Renal pelvis (tissue), 4 donors: ENCODE results near the gene DCUN1D4. TPM values are rescaled to one million over a fixed set of nuclear protein-coding genes. Genes with fewer than 3 reads are reported as not detected.

Experiments
- DNase-seq: peaks from one replicate; pipeline ENCODE4 v3.0.0-alpha.2; 2013
- polyA plus RNA-seq, 3 donors: library from polyadenylated mRNA; unstranded; fragments of 120-200 nt; gene quantifications; one replicate each; pipeline ENCODE4 v1.2.1, GENCODE V29; 2013; ENCODE audit not compliant: insufficient read length in 3 of 3

The DCUN1D4 gene
- polyA plus RNA-seq, 3 donors = 43.7 to 66.7 (median 60.2) TPM

DNA sequence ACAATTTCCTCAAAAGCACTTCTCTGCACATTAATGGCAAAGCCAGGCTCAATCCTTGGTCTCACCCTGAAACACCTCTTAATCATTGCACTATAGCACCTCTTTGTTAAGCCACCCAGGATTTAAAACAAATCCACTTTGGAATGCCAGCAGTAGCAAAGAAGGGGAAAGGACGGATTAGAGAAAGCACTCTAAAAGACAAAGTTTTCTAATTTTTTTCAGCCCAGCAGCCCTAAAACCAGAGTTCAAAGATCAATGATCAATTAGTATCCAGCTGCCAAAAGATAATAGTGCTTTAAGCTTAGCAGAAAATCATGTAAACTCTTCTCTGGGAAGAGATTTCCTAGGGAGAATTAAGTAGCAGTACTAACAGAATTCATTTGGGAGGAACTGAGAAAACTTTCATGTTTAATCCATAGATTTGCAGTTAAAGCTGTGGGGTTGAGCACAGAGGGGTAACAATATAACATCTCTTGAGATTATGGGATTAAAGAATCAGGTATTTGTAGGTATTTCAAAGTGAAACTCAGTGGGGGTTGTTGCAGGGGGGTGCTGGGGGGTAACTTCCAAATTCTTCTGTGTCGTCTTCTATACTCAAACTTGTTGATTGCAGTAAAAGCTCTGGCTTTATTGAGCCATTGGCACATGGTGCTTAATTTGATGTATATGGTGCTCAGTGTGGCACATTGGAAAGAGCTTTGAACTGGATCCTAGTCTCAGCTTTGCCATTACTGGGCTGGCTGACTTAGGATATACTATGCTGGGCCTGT lies 115.4 kb downstream of the DCUN1D4 start:
- DNase-seq = no peak

DNA sequence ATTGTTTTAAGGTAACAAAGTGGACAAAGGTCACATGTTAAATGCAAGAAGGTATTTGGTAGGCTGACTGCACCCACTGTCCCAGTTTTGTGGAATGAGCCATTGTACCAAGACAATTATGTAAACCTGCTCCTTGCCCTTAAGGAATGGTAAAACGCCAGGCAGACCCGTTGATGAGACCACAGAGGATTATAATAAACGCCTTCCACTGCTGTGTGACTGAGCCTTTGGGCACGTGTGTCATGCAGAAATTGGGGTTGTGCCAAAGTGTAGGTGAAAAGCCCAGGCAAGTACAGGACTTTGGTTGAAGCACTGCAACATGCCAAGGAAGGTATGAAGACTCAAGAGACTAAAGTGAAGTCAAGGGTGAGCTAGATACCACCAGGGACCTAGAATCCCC lies 117.5 kb downstream of the DCUN1D4 start:
- no peak for DNase-seq

GRCh38 chr4:51963841-51964517 lies 121.0 kb downstream of the DCUN1D4 start:
- peak; percentile 10 for DNase-seq

- no peak for DNase-seq
Observed at GRCh38 chr4:51965862-51966261, 122.9 kb downstream of the DCUN1D4 start.

Other genes starting within 250 kb of the DCUN1D4 start
- gene LRRC66, start 177.2 kb downstream of the DCUN1D4 start, polyA plus RNA-seq = 1 to 10 TPM in 2 of 3 donors, under 1 TPM in 1; 0.78 to 1.5 (median 1.4) TPM
- gene SGCB, start 195.1 kb downstream of the DCUN1D4 start, polyA plus RNA-seq = 10 to 100 TPM; 41.6 to 42.2 (median 42.2) TPM
- gene SPATA18, start 208.2 kb downstream of the DCUN1D4 start, polyA plus RNA-seq = 1 to 10 TPM; 1.1 to 1.6 (median 1.4) TPM